ENCODE measurements around the gene APOBEC3B. TPM values are rescaled to one million over a fixed set of nuclear protein-coding genes. Genes with fewer than 3 reads are reported as not detected.

Gene APOBEC3B
- total RNA-seq, 2 experiments from 2014 or later: 1.7 to 31.9 TPM

- Histone ChIP-seq H3K36me3 (ENCODE audit: insufficient read depth, low read length) (no peaks in the 10 kb centered on the region), H2AFZ (ENCODE audit: low read length) (no peak overlapping the region), H4K20me1 (ENCODE audit: insufficient read depth, low read length) (no peaks in the 10 kb centered on the region), H3K27ac (ENCODE audit: low read depth, low read length, poor library complexity, severe bottlenecking) (no peak overlapping the region), H3K4me2 (ENCODE audit: low read length) (no peak overlapping the region), H3K79me2 (ENCODE audit: insufficient read depth, low read depth, low read length) (no peaks in the 10 kb centered on the region), H3K4me1 (ENCODE audit: insufficient read depth, low read length, poor library complexity, severe bottlenecking) (no peaks in the 10 kb centered on the region), H3K4me3 (ENCODE audit: low read depth, low read length, poor library complexity, severe bottlenecking) (no peak overlapping the region), H3K9me2 (ENCODE audit: insufficient read depth, low read length) (no peaks in the 10 kb centered on the region), H3K9me3 (ENCODE audit: low read length) (no peaks in the 10 kb centered on the region)
- TF ChIP-seq CTCF (conservative IDR thresholded peaks at IDR 0.05; ENCODE audit: low read length) (no peak), EZH2phosphoT487 (IDR thresholded peaks at IDR 0.05; ENCODE audit: borderline replicate concordance, low read depth, low read length) (no peak)
- intact Hi-C loops (cut with micrococcal nuclease; ENCODE audit: unreplicated experiment): no loop called here
- ChIA-PET POLR2A (no interaction called here), CTCF (ENCODE audit: unreplicated experiment) (no interaction called here)
- no peak for DNase-seq (ENCODE audit: low spot score)
- no TSS peak for BruUV-seq (replicated peaks)
Observed at GRCh38 chr22:38996105-38996504, 14.0 kb downstream of the APOBEC3B start.

- no peaks in the 10 kb centered on the region for H3K36me3 ChIP-seq (ENCODE audit: insufficient read depth, low read length)
- H4K20me1 ChIP-seq (ENCODE audit: insufficient read depth, low read length): no peaks in the 10 kb centered on the region
- H2AFZ ChIP-seq (ENCODE audit: low read length): no peak overlapping the region
- H3K9me3 ChIP-seq (ENCODE audit: low read length): no peaks in the 10 kb centered on the region
- no peak for TF ChIP-seq CTCF (conservative IDR thresholded peaks at IDR 0.05; ENCODE audit: low read length)
- TF ChIP-seq EZH2phosphoT487 (IDR thresholded peaks at IDR 0.05; ENCODE audit: borderline replicate concordance, low read depth, low read length): no peak
- no peak for DNase-seq (ENCODE audit: low spot score)
- H3K4me2 ChIP-seq (ENCODE audit: low read length): no peak overlapping the region
- POLR2A ChIA-PET: no interaction called here
- CTCF ChIA-PET (ENCODE audit: unreplicated experiment): no interaction called here
- no peak overlapping the region for H3K4me3 ChIP-seq (ENCODE audit: low read depth, low read length, poor library complexity, severe bottlenecking)
- intact Hi-C loops (cut with micrococcal nuclease; ENCODE audit: unreplicated experiment): no loop called here
- H3K27ac ChIP-seq (ENCODE audit: low read depth, low read length, poor library complexity, severe bottlenecking): no peak overlapping the region
- H3K9me2 ChIP-seq (ENCODE audit: insufficient read depth, low read length): no peaks in the 10 kb centered on the region
- peaks cover 5% of the 10 kb centered on the region for H3K4me1 ChIP-seq (ENCODE audit: insufficient read depth, low read length, poor library complexity, severe bottlenecking)
- H3K79me2 ChIP-seq (ENCODE audit: insufficient read depth, low read depth, low read length): no peaks in the 10 kb centered on the region
- BruUV-seq (replicated peaks): no TSS peak
Observed at GRCh38 chr22:38997518-38997917, 15.4 kb downstream of the APOBEC3B start.

GRCh38 chr22:39003165-39003638 lies 21.1 kb downstream of the APOBEC3B start:
- Histone ChIP-seq H3K36me3 (ENCODE audit: insufficient read depth, low read length) (no peaks in the 10 kb centered on the region), H4K20me1 (ENCODE audit: insufficient read depth, low read length) (no peaks in the 10 kb centered on the region), H3K4me1 (ENCODE audit: insufficient read depth, low read length, poor library complexity, severe bottlenecking) (peaks cover 21% of the 10 kb centered on the region), H3K79me2 (ENCODE audit: insufficient read depth, low read depth, low read length) (no peaks in the 10 kb centered on the region), H3K4me3 (ENCODE audit: low read depth, low read length, poor library complexity, severe bottlenecking) (peak overlapping the region; percentile 1), H3K27ac (ENCODE audit: low read depth, low read length, poor library complexity, severe bottlenecking) (peak overlapping the region; percentile 63), H3K9me3 (ENCODE audit: low read length) (no peaks in the 10 kb centered on the region), H2AFZ (ENCODE audit: low read length) (peak overlapping the region; percentile 68), H3K4me2 (ENCODE audit: low read length) (peak overlapping the region; percentile 65), H3K9me2 (ENCODE audit: insufficient read depth, low read length) (no peaks in the 10 kb centered on the region)
- no TSS peak for BruUV-seq (replicated peaks)
- TF ChIP-seq EZH2phosphoT487 (IDR thresholded peaks at IDR 0.05; ENCODE audit: borderline replicate concordance, low read depth, low read length) (no peak), CTCF (conservative IDR thresholded peaks at IDR 0.05; ENCODE audit: low read length) (peak; percentile 86)
- ChIA-PET CTCF (ENCODE audit: unreplicated experiment) (interaction anchor here (0.7 to 1.2 kb wide), 4 partner anchors 30 to 146 kb away, joined by 3 read pairs; no protein-coding TSS in a partner anchor), POLR2A (interaction anchor here (0.5 to 1.2 kb wide), 6 partner anchors 19 to 319 kb away, joined by 3 to 5 read pairs (median 3); no protein-coding TSS in a partner anchor)
- intact Hi-C loops (cut with micrococcal nuclease; ENCODE audit: unreplicated experiment): loop anchor here (1.0 kb wide), 4 partner anchors 18 to 234 kb away; no protein-coding TSS in a partner anchor
- peak; percentile 88 for DNase-seq (ENCODE audit: low spot score)

Data from OCI-LY7 (cell line).